SH-SY5Y (cell line): ENCODE data around the gene HECTD4.

Experiments used
- GATA2 ChIP-seq: IDR thresholded peaks from 2 replicates; pipeline ENCODE4 v1.6.1; 2011; ENCODE audit warnings: mild to moderate bottlenecking, low read depth, low read length
- GATA3 ChIP-seq: IDR thresholded peaks from 2 replicates; pipeline ENCODE4 v1.6.1; 2011; ENCODE audit warnings: low read depth, mild to moderate bottlenecking, low read length, moderate library complexity

DNA sequence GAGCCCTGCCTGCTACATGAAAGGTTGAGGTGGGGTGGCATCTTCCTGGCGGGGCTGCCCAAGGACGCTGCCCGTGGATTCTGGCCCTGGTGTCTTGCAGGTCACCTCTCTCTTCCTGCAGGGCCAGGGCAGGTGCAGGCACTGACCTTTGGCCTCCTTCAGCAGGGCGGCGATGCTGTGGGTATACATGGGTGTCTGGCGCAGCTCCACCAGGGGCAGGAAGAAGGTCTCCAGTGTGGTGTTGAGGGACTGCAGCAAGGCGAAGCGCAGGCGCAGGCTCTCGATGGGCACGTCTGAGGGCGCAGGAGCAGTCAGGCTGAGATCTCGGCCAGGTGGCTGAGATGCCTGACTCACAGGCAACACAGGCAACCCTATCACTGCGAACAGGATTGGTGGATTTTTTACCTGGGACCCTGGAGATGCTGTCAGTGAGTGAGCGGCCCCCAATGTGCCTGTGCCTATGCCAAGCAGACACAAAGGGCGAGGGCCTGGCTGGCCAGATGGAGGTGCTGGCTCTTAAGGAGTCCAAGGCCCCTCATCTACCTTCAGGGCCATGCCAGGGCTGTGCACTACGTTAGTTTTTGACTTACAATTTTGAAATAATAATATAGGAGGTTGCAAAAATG lies 211.1 kb downstream of the HECTD4 start:
- TF ChIP-seq GATA2 (no peak), GATA3 (no peak)
